GM18861 (cell line): ENCODE data around the gene GSTM4.
"Not testable (repeated sequence)": the region's sequence is repeated elsewhere in the genome, so short reads cannot be mapped to it uniquely, and the experiment has no call there.

Experiments
- ATAC-seq: cut with Tn5 transposase; IDR thresholded peaks from one replicate; pipeline ENCODE4 v1.9.1; 2021; ENCODE audit not compliant: unreplicated experiment

The GSTM4 gene

DNA sequence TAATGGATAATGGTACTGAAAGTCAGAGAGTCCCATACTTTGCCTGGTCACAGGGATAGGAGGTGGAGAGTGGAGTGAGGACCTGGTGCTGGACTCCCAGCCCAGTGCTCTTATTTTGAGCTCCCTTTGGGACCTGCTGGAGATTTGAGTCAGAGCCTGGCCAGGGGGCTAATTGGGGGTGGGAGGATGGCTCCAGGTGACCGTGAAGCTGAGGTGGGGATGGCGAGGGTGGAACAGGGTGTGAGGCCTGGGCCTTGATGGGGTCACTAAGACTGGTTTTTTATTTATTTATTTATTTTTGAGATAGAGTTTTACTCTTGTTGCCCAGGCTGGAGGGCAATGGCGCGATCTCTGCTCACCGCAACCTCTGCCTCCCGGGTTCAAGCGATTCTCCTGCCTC, 18.5 kb upstream of the GSTM4 start:
- no peak for ATAC-seq

DNA sequence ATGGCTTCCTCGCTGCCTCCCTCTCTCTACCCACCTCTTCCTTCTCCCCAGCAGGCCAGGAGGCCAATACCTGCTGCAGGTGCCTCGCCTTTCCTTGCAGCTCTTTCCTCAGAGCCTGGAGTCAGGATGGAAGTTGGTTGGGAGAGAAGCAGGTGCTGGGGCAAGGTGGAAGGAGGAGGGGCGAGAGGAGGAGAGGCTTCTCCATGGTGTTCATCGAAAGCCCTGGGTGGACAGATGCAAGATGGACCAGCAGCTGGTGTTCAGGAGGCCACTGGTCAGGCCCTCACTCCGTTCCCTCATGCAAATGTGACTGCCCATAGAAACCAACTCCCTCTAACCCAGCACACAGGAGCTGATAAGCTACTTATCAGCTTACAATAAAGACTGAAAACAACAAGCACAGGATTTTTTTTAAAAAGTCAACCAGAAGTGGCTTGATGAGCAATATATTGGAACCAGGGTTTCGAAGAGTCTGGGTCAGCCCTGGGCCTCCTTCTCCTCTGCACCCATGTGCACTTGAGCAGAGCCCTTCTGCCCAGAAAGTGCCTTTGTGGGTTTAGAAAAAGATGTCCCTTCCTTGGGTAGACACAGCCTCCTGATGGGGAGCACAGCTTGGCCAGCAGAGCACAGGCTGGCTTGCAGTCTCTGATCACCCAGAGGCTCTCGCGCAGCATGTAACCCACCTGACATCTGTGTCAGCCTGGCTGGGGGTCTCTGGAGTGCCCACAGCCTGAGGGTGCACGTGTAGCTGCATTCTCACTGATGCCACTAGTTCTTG, 16.6 kb upstream of the GSTM4 start:
- ATAC-seq, result no peak

DNA sequence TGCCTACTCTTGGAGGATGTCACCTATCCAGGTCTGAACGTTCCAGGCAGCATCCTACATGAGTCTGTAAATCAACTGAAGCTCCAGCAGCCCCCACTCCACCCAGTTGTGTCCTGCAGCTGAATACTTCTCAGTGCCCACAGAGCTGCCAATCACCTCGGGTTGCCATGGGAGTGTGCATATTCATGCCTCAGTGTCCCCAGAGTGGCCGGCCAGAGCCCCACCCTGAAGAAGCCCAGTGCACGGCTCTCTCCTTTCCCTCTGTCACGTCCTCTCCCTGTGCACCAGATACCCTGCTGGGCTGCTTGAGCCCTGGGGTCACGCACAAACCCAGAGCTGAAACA, 16.1 kb upstream of the GSTM4 start:
- no peak for ATAC-seq

DNA sequence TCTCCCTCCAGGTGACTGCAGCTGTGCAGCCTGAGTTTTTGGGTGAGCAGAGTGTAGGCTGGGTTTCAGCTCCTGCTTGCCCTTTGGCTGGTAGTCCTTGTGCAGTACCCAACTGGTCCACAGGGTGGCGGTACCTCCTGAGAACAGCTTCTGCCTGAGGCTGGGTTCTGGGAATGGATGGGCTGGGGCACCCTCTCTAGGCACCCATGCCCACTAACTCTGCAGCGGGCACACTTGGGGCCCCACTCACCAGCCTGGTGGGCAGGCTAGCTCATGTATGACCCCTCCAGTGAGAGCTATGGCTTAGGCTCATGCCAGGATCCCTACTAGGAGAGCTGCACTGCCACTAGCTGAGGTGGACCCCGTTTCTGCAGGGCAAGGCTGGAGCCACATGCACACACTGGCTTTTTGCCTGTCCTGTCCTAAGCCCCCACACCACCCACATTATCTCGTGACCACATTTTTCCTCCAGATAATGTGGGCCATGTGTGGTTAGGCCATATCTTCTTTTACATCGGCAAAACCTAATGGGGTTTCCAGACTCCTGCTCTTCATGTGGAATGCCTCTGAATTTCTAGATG, 15.5 kb upstream of the GSTM4 start:
- no peak for ATAC-seq

DNA sequence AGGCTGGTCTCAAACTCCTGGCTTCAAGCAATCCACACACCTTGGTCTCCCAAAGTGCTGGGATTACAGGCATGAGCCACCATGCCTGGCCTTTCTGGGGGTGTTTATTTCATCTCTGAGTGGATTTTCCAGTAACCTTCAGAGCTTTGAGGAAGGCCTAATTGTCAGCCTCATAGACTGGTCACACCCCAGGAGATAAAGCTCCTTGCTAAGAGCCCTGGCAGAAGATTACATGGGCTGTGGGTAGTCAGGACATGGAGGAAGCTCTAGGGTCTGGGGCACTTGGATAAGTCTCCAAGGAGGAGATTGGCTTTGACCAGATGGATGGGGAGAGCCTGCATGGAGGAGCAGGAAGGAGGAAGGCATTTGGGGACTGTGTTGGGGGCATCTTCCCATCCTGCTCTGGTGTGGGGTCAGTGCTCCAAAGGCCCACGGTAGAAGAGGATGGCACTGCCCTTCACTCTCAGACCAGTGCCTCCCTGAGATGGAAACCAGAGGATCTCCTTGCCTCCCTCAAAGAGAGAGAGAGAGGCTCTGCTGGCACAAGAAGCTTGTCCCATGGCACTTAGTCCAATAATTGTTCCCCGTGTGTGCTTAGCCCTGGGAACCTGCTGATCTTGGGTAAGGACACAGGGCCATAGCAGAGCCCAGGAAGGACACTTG, 14.7 kb upstream of the GSTM4 start:
- no peak for ATAC-seq

DNA sequence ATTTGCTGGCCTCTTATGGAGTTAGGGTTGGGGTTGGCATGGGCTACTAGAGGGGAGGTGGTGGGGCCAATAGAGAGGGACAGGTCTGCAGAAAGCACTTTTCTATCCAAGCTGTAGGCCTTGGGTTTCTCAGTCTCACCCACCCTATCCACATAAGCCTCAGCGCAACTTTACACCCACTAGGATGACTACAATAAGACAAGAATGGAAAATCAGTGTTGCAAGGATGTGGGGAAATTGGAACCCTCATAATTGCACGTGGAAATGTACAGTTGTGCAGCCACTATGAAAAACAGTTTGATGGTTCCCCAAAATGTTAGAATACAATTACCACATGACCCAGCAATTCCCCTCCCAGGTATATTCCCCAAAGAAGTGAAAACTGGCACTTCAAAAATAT, 14.0 kb upstream of the GSTM4 start:
- ATAC-seq, result no peak

DNA sequence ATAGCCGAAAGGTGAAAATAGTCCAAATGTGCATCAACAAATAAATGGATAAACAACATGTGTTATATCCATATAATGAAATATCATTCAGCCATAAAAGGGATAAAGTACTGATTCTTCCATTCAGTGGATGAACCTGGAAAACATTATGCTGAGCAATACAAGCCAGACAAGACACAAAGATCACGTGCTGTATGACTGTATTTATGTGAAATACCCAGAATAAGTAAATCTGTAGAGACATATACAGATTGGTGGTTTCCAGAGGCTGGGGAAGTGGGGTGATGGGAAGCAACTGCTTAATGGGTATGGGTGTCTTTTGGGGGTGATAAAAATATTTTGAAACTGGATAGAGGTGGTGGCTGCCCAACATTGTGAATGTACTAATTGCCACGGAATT, 13.3 kb upstream of the GSTM4 start:
- ATAC-seq, result no peak

DNA sequence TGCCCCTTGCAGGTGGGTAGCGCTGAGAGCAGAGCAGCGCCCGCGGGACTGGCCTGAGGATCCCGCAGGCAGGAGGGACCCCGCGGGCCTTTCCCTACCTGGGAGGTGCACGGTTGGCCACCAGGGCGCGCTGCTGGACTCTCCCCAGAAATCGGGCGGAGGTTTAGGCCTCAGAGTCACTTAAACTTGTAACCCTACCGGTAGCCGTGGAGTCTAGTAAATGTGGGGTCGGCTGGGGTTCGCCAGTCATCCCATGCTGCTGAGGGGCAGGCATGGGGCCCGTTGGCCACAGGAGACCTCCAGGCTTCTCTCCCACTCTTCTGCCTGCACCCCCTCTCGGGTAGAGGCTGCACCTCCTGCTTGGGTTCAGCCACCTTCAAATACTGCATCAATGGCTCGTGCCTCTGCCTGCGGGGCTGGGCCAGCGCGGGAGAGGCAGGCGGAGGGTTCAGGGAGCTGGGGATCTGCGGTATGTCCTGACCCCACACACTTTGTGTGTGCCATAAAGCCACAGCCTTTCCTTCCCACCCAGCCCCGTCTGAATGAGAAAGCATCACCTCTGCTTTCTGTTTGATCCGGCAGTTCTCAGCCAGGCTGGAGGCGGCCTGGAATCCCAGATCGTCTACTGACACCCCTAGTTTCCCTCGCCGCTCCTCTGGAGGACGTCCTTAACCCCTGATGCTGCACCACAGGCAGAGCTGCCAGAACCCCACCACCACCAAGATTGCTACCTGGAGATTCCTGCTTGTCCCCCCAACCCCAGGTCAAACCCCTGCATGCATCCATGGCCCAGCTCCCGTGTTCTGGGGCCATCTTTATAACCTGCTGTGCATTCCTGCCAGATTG, 12.3 kb upstream of the GSTM4 start:
- ATAC-seq, result peak; percentile 77

DNA sequence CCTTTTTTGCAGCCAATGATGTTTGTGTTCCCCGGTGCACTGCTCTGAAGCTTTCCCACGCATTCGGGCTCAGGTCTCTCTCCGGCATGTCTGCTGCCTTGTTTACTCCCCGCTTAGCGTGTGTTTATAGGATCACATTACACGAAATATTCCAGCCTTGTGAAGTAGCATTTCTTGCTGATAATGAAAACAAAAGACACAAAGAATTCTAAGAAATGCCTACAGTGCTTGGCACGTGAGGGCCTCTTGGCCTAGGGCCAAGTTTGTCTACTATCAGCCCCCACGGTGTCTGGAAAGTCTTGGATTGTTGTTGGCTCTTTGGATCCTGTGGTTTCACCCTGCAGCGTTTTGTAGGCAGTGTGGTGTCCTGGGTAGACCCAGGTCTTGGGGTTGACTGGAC, 11.2 kb upstream of the GSTM4 start:
- ATAC-seq, result no peak

DNA sequence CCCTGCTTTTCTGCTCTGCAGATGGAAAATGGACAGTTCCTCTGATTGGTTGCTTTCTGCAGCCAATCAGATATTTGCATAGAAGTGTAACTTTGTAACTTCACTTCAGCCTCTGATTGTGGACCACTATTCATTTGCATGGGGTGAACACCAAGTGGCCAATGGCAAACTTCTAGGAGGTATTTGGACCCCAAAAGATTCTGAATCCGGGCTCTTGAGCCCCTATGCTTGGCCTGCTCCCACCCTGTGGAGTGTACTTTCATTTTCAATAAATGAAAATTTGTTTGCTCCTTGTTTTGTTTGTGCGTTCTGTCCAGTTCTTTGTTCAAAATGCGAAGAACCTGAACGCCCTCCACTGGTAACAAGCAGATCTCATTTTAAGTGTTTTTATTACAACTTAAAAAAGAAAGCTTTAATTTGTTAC, 6.4 kb upstream of the GSTM4 start:
- no peak for ATAC-seq

DNA sequence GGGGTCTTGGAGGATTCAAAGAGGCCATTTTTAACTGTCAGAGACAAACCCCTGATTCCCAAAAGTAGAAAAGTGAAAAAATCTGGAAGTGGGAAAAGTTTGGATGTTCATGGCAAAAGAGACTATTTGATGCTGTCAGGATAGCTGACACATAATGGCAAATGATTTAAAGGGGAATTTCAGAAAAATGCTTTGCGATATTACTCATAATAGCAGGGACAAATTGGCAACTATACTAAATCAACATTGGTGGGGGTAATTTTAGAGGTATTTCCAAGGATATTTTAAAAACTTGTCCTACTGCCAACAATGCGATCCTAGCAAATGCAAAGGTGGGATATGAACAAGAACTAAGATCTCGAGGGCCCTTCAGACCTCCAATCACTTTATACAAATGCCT, 5.3 kb upstream of the GSTM4 start:
- no peak for ATAC-seq

DNA sequence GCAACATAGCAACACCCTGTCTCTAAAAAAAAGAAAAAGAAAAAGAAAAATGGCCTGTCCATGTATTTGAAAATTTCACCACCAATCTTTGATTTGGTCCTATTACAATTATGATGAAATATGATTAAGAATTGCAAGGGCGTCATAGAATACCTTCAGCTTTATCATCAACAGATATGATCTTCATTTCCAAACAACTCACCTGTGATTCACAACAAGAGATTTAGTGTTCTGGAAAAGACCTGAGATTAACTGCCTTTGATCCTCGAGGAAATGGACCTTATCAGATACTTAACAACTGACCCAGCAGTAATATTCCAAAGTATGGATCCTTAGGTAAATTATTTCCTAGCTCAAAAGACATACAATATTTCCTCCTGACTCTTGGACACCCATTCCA, 3.5 kb upstream of the GSTM4 start:
- no peak for ATAC-seq

DNA sequence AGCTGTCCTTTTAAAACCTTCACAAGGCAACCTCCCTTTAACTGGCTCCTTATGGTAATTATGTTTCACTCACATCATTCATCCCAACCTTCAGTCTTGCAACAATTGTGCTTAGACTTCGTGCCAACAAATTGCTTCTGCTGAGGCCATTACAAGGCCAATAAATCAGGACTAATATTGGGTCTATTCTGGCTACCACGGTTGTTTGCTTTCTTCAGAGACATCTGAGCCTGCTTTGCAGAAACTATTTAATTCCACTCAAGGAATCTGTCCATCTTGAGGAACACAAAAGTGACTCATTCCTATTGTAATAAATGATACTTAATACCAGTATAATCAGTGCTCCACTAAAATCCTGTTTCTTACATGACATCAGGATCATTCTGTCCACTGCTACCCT, 2.6 kb upstream of the GSTM4 start:
- no peak for ATAC-seq

DNA sequence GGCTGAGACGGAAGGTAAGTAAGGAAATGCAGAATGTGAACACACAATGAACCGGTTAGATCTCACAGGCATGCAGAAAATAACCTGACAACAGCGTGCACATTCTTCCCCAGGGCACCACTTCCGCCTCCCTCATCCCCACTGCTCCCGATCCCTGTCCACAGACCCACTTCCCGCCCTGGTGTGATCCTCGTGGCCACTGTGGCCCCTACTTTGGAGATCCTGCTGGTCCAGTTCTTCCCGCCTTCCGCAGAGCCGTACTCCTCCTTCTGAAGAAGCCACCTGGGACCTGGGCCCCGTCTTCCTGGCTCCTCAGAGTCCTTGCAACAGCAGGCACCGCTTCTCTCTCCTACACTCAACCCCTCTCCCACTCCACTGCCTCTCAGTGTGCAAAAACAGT, 1.4 kb upstream of the GSTM4 start:
- ATAC-seq, result no peak

DNA sequence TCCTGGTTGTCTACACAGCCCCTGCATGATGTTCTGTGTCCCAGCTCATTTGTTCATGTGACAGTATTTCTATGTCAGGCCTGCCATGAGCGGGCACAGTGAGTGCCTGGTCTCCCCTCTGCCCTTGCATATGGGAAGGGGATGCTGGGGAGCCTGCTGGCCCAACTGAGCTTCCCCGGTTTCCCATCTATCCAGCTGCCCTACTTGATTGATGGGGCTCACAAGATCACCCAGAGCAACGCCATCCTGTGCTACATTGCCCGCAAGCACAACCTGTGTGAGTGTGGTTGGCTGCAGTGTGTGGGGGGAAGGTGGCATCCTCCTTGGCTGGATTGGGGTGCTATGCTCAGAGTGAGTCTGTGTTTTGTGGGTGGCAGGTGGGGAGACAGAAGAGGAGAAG, 1.5 kb downstream of the GSTM4 start:
- no peak for ATAC-seq

DNA sequence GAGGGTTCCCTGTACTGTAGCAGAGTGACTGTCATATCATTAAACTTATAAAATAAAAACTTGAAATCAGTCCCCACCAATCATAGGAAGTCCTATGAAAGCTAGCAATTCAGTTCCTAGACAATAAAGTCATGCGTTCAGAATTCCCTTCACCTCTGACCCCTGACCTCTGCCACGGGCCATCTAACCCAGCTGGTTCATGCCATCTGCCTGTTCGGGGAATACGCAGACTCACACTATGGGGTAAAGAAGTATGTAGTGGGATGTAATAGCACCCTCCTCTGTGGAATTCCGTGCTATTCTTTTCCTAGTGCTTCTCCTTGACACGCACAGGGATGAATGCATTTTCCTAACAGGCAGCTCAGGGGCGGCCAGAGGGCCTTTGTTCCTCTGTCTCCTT, 2.1 kb downstream of the GSTM4 start:
- ATAC-seq, result no peak

DNA sequence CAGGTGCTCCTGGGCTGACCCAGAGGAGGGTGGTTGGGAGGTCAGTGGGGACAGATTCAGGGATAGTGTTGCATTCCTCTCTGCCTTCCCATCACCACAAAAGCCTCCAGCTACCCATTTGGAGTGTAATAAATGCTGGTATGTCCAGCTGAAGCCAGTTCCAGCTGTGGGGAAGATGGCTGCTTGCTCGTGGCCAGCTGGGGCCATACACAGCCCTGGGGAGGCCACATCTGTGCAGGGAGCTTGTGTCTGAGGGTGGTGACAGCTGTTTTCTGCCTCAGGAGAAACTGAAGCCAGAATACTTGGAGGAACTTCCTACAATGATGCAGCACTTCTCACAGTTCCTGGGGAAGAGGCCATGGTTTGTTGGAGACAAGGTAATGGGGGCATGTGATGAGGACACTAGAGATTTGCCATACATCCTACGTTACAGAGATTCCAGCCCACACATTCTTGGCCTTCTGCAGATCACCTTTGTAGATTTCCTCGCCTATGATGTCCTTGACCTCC, 2.7 kb downstream of the GSTM4 start:
- no peak for ATAC-seq

DNA sequence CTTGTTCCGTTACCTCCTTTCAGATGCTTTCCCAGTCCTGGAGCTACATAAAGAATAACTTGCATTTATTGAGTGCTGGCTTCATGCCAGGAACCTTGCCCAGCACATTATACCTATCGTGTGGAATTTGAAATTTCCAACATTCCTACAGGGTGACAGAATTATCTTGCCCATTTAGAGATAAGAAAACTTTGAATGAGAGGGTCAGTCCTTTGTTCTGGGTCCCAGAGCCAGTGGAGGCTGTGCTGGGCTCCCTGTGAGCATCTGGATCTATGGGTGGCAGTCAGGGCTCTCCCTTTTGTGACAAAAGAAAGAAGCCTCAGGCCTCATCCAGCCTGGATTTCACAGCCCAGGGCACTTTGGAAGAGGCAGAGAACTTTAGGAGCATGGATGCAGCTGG, 3.2 kb downstream of the GSTM4 start:
- ATAC-seq, result no peak

DNA sequence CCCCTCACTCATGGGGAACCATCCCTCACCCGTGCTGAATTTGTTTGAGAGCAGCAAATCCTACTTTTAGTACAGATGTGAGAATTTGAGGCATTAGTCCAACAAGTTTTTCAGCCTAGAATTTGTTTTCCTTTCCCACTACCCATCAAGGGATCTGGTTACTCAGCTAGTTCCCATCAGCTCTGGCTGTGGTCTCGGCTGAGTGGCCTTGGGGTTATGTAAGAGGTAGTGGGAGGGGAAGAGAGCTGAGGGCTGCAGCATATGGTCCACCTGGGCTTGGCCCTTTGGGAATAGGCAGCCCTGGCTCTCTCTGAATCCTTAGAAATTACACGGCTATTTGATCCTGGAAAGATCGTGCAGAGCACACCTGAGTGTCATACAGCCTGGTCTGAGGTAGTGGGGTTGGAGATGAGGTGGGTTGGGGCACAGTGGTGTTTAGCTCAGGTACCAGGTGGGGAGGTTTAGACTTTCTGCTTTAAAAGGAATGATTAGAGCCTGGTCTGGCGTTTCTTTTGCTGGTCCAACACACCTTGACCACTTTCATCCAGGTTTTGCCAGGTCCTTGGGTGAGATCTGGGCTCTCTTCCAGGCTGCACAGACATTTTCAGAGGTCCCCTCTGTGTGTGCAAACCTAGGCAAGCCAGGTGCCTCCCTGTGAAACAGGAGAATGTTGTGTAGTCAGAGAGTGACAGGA, 4.2 kb downstream of the GSTM4 start:
- ATAC-seq, result no peak

DNA sequence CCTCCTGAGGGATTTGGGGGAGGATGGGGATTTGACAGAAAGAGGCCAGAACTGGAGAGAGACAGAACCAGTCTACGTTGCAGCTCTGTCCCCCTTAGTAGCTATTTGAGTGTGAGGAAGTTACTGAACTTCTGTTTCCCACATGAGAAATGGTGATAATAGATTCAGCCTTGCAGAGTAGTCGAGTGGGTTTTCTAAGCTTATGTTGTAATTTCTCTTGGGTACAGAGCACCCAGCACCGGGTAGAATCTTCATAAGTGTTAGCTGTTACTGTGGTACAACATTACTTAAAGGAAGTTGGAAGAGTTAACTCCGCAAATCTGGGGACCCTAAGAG, 4.8 kb downstream of the GSTM4 start:
- ATAC-seq, result not testable (repeated sequence)

DNA sequence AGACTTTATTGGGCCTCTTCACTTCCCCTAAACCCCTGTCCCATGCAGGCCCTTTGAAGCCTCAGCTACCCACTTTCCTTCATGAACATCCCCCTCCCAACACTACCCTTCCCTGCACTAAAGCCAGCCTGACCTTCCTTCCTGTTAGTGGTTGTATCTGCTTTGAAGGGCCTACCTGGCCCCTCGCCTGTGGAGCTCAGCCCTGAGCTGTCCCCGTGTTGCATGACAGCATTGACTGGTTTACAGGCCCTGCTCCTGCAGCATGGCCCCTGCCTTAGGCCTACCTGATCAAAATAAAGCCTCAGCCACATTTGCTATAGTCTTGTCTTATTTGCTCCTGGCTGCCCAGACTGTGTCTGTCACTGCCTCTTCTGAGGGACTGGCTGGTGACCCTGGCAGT, 5.5 kb downstream of the GSTM4 start:
- ATAC-seq, result no peak
